ENCODE data around the gene MET.
A peak's percentile ranks its signal among the peaks of the same experiment; 100 is the strongest.

MET gene

GRCh38 chr7:116731445-116732335 is 59.7 kb downstream of the MET start:
- no peak overlapping the region for H3K27ac ChIP-seq (ENCODE audit: low read depth, low read length)
- H3K9me3 ChIP-seq (ENCODE audit: control insufficient read depth in 5 of 5, low read length in 5 of 5), result no peaks in the 10 kb centered on the region
- peaks cover 8 to 22% (median 14%) of the 10 kb centered on the region in 5 donors for H3K4me1 ChIP-seq (ENCODE audit: control insufficient read depth in 5 of 5, insufficient read depth in 5 of 5, low read length in 5 of 5)
- no peak overlapping the region for H3K9ac ChIP-seq (ENCODE audit: low read length in 5 of 5)
- H3K4me3 ChIP-seq (ENCODE audit: low read depth in 1 of 5, low read length in 5 of 5), result no peak overlapping the region
- H3K36me3 ChIP-seq (ENCODE audit: control insufficient read depth in 5 of 5, insufficient read depth in 5 of 5, low read length in 5 of 5), result no peaks in the 10 kb centered on the region
- H3K27me3 ChIP-seq (ENCODE audit: control insufficient read depth in 5 of 5, insufficient read depth in 4 of 5, low read length in 5 of 5), result no peaks in the 10 kb centered on the region

GRCh38 chr7:116732788-116733694 is 61.0 kb downstream of the MET start:
- Histone ChIP-seq H3K9me3 (ENCODE audit: control insufficient read depth in 5 of 5, low read length in 5 of 5) (no peaks in the 10 kb centered on the region), H3K27me3 (ENCODE audit: control insufficient read depth in 5 of 5, insufficient read depth in 4 of 5, low read length in 5 of 5) (no peaks in the 10 kb centered on the region), H3K4me3 (ENCODE audit: low read depth in 1 of 5, low read length in 5 of 5) (no peak overlapping the region), H3K4me1 (ENCODE audit: control insufficient read depth in 5 of 5, insufficient read depth in 5 of 5, low read length in 5 of 5) (peaks cover 0 to 21% (median 14%) of the 10 kb centered on the region in 5 donors), H3K36me3 (ENCODE audit: control insufficient read depth in 5 of 5, insufficient read depth in 5 of 5, low read length in 5 of 5) (no peaks in the 10 kb centered on the region), H3K27ac (ENCODE audit: low read depth, low read length) (no peak overlapping the region), H3K9ac (ENCODE audit: low read length in 5 of 5) (no peak overlapping the region)

GRCh38 chr7:116733924-116734580 is 62.1 kb downstream of the MET start:
- H3K27me3 ChIP-seq (ENCODE audit: control insufficient read depth in 5 of 5, insufficient read depth in 4 of 5, low read length in 5 of 5), result no peaks in the 10 kb centered on the region
- H3K9ac ChIP-seq (ENCODE audit: low read length in 5 of 5), result no peak overlapping the region
- H3K36me3 ChIP-seq (ENCODE audit: control insufficient read depth in 5 of 5, insufficient read depth in 5 of 5, low read length in 5 of 5), result no peaks in the 10 kb centered on the region
- no peaks in the 10 kb centered on the region for H3K9me3 ChIP-seq (ENCODE audit: control insufficient read depth in 5 of 5, low read length in 5 of 5)
- H3K27ac ChIP-seq (ENCODE audit: low read depth, low read length), result no peak overlapping the region
- peaks cover 0 to 21% (median 12%) of the 10 kb centered on the region in 5 donors for H3K4me1 ChIP-seq (ENCODE audit: control insufficient read depth in 5 of 5, insufficient read depth in 5 of 5, low read length in 5 of 5)
- no peak overlapping the region for H3K4me3 ChIP-seq (ENCODE audit: low read depth in 1 of 5, low read length in 5 of 5)

GRCh38 chr7:116734710-116735109 is 62.7 kb downstream of the MET start:
- Histone ChIP-seq H3K27me3 (ENCODE audit: control insufficient read depth in 5 of 5, insufficient read depth in 4 of 5, low read length in 5 of 5) (no peaks in the 10 kb centered on the region), H3K4me3 (ENCODE audit: low read depth in 1 of 5, low read length in 5 of 5) (no peak overlapping the region), H3K4me1 (ENCODE audit: control insufficient read depth in 5 of 5, insufficient read depth in 5 of 5, low read length in 5 of 5) (peaks cover 0 to 21% (median 12%) of the 10 kb centered on the region in 5 donors), H3K27ac (ENCODE audit: low read depth, low read length) (no peak overlapping the region), H3K9ac (ENCODE audit: low read length in 5 of 5) (no peak overlapping the region), H3K9me3 (ENCODE audit: control insufficient read depth in 5 of 5, low read length in 5 of 5) (no peaks in the 10 kb centered on the region), H3K36me3 (ENCODE audit: control insufficient read depth in 5 of 5, insufficient read depth in 5 of 5, low read length in 5 of 5) (no peaks in the 10 kb centered on the region)

- Histone ChIP-seq H3K36me3 (ENCODE audit: control insufficient read depth in 5 of 5, insufficient read depth in 5 of 5, low read length in 5 of 5) (peaks cover 0 to 4% (median 0%) of the 10 kb centered on the region in 5 donors), H3K9me3 (ENCODE audit: control insufficient read depth in 5 of 5, low read length in 5 of 5) (no peaks in the 10 kb centered on the region), H3K27me3 (ENCODE audit: control insufficient read depth in 5 of 5, insufficient read depth in 4 of 5, low read length in 5 of 5) (no peaks in the 10 kb centered on the region), H3K9ac (ENCODE audit: low read length in 5 of 5) (no peak overlapping the region), H3K4me3 (ENCODE audit: low read depth in 1 of 5, low read length in 5 of 5) (no peak overlapping the region), H3K4me1 (ENCODE audit: control insufficient read depth in 5 of 5, insufficient read depth in 5 of 5, low read length in 5 of 5) (peaks cover 0 to 38% (median 18%) of the 10 kb centered on the region in 5 donors), H3K27ac (ENCODE audit: low read depth, low read length) (peak overlapping the region; percentile 63)
These were observed 65.1 kb downstream of the MET start for GRCh38 chr7:116736927-116737715.

- peaks cover 0 to 4% (median 0%) of the 10 kb centered on the region in 5 donors for H3K36me3 ChIP-seq (ENCODE audit: control insufficient read depth in 5 of 5, insufficient read depth in 5 of 5, low read length in 5 of 5)
- H3K27ac ChIP-seq (ENCODE audit: low read depth, low read length), result no peak overlapping the region
- no peaks in the 10 kb centered on the region for H3K27me3 ChIP-seq (ENCODE audit: control insufficient read depth in 5 of 5, insufficient read depth in 4 of 5, low read length in 5 of 5)
- H3K9me3 ChIP-seq (ENCODE audit: control insufficient read depth in 5 of 5, low read length in 5 of 5), result no peaks in the 10 kb centered on the region
- H3K9ac ChIP-seq (ENCODE audit: low read length in 5 of 5), result no peak overlapping the region
- peaks cover 0 to 39% (median 18%) of the 10 kb centered on the region in 5 donors for H3K4me1 ChIP-seq (ENCODE audit: control insufficient read depth in 5 of 5, insufficient read depth in 5 of 5, low read length in 5 of 5)
- no peak overlapping the region for H3K4me3 ChIP-seq (ENCODE audit: low read depth in 1 of 5, low read length in 5 of 5)
These were observed 66.4 kb downstream of the MET start for GRCh38 chr7:116738378-116738777.

- Histone ChIP-seq H3K27me3 (ENCODE audit: control insufficient read depth in 5 of 5, insufficient read depth in 4 of 5, low read length in 5 of 5) (no peaks in the 10 kb centered on the region), H3K4me3 (ENCODE audit: low read depth in 1 of 5, low read length in 5 of 5) (no peak overlapping the region), H3K9me3 (ENCODE audit: control insufficient read depth in 5 of 5, low read length in 5 of 5) (no peaks in the 10 kb centered on the region), H3K4me1 (ENCODE audit: control insufficient read depth in 5 of 5, insufficient read depth in 5 of 5, low read length in 5 of 5) (peaks cover 0 to 39% (median 18%) of the 10 kb centered on the region in 5 donors), H3K9ac (ENCODE audit: low read length in 5 of 5) (no peak overlapping the region), H3K36me3 (ENCODE audit: control insufficient read depth in 5 of 5, insufficient read depth in 5 of 5, low read length in 5 of 5) (peaks cover 0 to 4% (median 0%) of the 10 kb centered on the region in 5 donors), H3K27ac (ENCODE audit: low read depth, low read length) (no peak overlapping the region)
These were observed 67.3 kb downstream of the MET start for GRCh38 chr7:116739307-116739706.

GRCh38 chr7:116740231-116740630 is 68.2 kb downstream of the MET start:
- Histone ChIP-seq H3K36me3 (ENCODE audit: control insufficient read depth in 5 of 5, insufficient read depth in 5 of 5, low read length in 5 of 5) (peaks cover 0 to 4% (median 0%) of the 10 kb centered on the region in 5 donors), H3K9me3 (ENCODE audit: control insufficient read depth in 5 of 5, low read length in 5 of 5) (no peaks in the 10 kb centered on the region), H3K4me1 (ENCODE audit: control insufficient read depth in 5 of 5, insufficient read depth in 5 of 5, low read length in 5 of 5) (peaks cover 0 to 39% (median 18%) of the 10 kb centered on the region in 5 donors), H3K4me3 (ENCODE audit: low read depth in 1 of 5, low read length in 5 of 5) (no peak overlapping the region), H3K27me3 (ENCODE audit: control insufficient read depth in 5 of 5, insufficient read depth in 4 of 5, low read length in 5 of 5) (no peaks in the 10 kb centered on the region), H3K9ac (ENCODE audit: low read length in 5 of 5) (no peak overlapping the region), H3K27ac (ENCODE audit: low read depth, low read length) (peak overlapping the region; percentile 2)

GRCh38 chr7:116740755-116741462 is 68.9 kb downstream of the MET start:
- Histone ChIP-seq H3K9me3 (ENCODE audit: control insufficient read depth in 5 of 5, low read length in 5 of 5) (no peaks in the 10 kb centered on the region), H3K27me3 (ENCODE audit: control insufficient read depth in 5 of 5, insufficient read depth in 4 of 5, low read length in 5 of 5) (no peaks in the 10 kb centered on the region), H3K4me3 (ENCODE audit: low read depth in 1 of 5, low read length in 5 of 5) (no peak overlapping the region), H3K36me3 (ENCODE audit: control insufficient read depth in 5 of 5, insufficient read depth in 5 of 5, low read length in 5 of 5) (peaks cover 0 to 4% (median 0%) of the 10 kb centered on the region in 5 donors), H3K9ac (ENCODE audit: low read length in 5 of 5) (no peak overlapping the region), H3K4me1 (ENCODE audit: control insufficient read depth in 5 of 5, insufficient read depth in 5 of 5, low read length in 5 of 5) (peaks cover 0 to 39% (median 18%) of the 10 kb centered on the region in 5 donors), H3K27ac (ENCODE audit: low read depth, low read length) (no peak overlapping the region)
